ENCODE measurements around the gene APOL2. TPM values are rescaled to one million over a fixed set of nuclear protein-coding genes. Genes with fewer than 3 reads are reported as not detected.
"Not testable (repeated sequence)": the region's sequence is repeated elsewhere in the genome, so short reads cannot be mapped to it uniquely, and the experiment has no call there.

The APOL2 gene
- total RNA-seq, 4 donors from 2014 or later = 15.3 to 21.8 (median 17.1) TPM

GRCh38 chr22:36235585-36235984, 3.7 kb downstream of the APOL2 start:
- WGBS = 86% methylated on average over 3 of the region's 3 CpGs
- Histone ChIP-seq H3K27me3 (no peaks in the 10 kb centered on the region), H3K9me3 (no peaks in the 10 kb centered on the region), H3K4me1 (peaks cover 38% of the 10 kb centered on the region), H3K36me3 (peaks cover 27% of the 10 kb centered on the region), H3K27ac (no peak overlapping the region), H3K4me3 (no peak overlapping the region)
- no peak for DNase-seq (ENCODE audit: low spot score in 2 of 2)
- TF ChIP-seq EP300 (IDR thresholded peaks at IDR 0.05) = no peak
- no peak for TF ChIP-seq POLR2A (IDR thresholded peaks at IDR 0.05)
- TF ChIP-seq POLR2AphosphoS5 (IDR thresholded peaks at IDR 0.05) = no peak
- no peak for TF ChIP-seq CTCF (IDR thresholded peaks at IDR 0.05)

- TF ChIP-seq POLR2AphosphoS5 (IDR thresholded peaks at IDR 0.05) = no peak
- TF ChIP-seq EP300 (IDR thresholded peaks at IDR 0.05) = no peak
- no peak for TF ChIP-seq POLR2A (IDR thresholded peaks at IDR 0.05)
- TF ChIP-seq CTCF (IDR thresholded peaks at IDR 0.05) = no peak
- WGBS = 37% methylated on average over 2 of the region's 2 CpGs
- H3K36me3 ChIP-seq = peaks cover 34% of the 10 kb centered on the region
- no peak overlapping the region for H3K27ac ChIP-seq
- H3K9me3 ChIP-seq = no peaks in the 10 kb centered on the region
- H3K4me1 ChIP-seq = peaks cover 37% of the 10 kb centered on the region
- no peak for DNase-seq (ENCODE audit: low spot score in 2 of 2)
- H3K27me3 ChIP-seq = no peaks in the 10 kb centered on the region
- H3K4me3 ChIP-seq = no peak overlapping the region
These were observed 4.4 kb downstream of the APOL2 start for GRCh38 chr22:36234919-36235318.

- peaks cover 41% of the 10 kb centered on the region for H3K36me3 ChIP-seq
These were observed 5.1 kb downstream of the APOL2 start for GRCh38 chr22:36234213-36234612.

GRCh38 chr22:36233796-36234195, 5.5 kb downstream of the APOL2 start:
- no peak for DNase-seq (ENCODE audit: low spot score in 2 of 2)
- Histone ChIP-seq H3K4me1 (peaks cover 30% of the 10 kb centered on the region), H3K9me3 (no peaks in the 10 kb centered on the region), H3K4me3 (no peak overlapping the region), H3K36me3 (peaks cover 45% of the 10 kb centered on the region), H3K27me3 (no peaks in the 10 kb centered on the region), H3K27ac (no peak overlapping the region)
- TF ChIP-seq POLR2A (IDR thresholded peaks at IDR 0.05) (no peak), CTCF (IDR thresholded peaks at IDR 0.05) (no peak), EP300 (IDR thresholded peaks at IDR 0.05) (no peak), POLR2AphosphoS5 (IDR thresholded peaks at IDR 0.05) (no peak)
- WGBS = 90% methylated on average over 7 of the region's 7 CpGs

More at GRCh38 chr22:36234213-36234612, 5.1 kb downstream of the APOL2 start:
- DNase-seq (ENCODE audit: low spot score in 2 of 2) = no peak
- Histone ChIP-seq H3K4me1 (peaks cover 33% of the 10 kb centered on the region), H3K27me3 (no peaks in the 10 kb centered on the region), H3K4me3 (no peak overlapping the region), H3K27ac (no peak overlapping the region), H3K9me3 (no peaks in the 10 kb centered on the region)
- WGBS = 58% methylated on average over 2 of the region's 2 CpGs
- TF ChIP-seq EP300 (IDR thresholded peaks at IDR 0.05) (no peak), POLR2AphosphoS5 (IDR thresholded peaks at IDR 0.05) (no peak), CTCF (IDR thresholded peaks at IDR 0.05) (no peak), POLR2A (IDR thresholded peaks at IDR 0.05) (no peak)

GRCh38 chr22:36232715-36233401, 6.5 kb downstream of the APOL2 start:
- Histone ChIP-seq H3K4me1 (peaks cover 21% of the 10 kb centered on the region), H3K36me3 (peaks cover 52% of the 10 kb centered on the region), H3K27me3 (no peaks in the 10 kb centered on the region), H3K27ac (no peak overlapping the region), H3K4me3 (no peak overlapping the region), H3K9me3 (no peaks in the 10 kb centered on the region)
- no peak for TF ChIP-seq CTCF (IDR thresholded peaks at IDR 0.05)
- TF ChIP-seq POLR2AphosphoS5 (IDR thresholded peaks at IDR 0.05) = no peak
- no peak for TF ChIP-seq POLR2A (IDR thresholded peaks at IDR 0.05)
- TF ChIP-seq EP300 (IDR thresholded peaks at IDR 0.05) = no peak
- no peak for DNase-seq (ENCODE audit: low spot score in 2 of 2)
- WGBS = 92% methylated on average over 10 of the region's 13 CpGs

- 83% methylated on average over 4 of the region's 5 CpGs for WGBS
- not testable (repeated sequence) for H3K27me3 ChIP-seq; H3K4me3 ChIP-seq; H3K9me3 ChIP-seq; DNase-seq (ENCODE audit: low spot score in 2 of 2); H3K4me1 ChIP-seq; H3K27ac ChIP-seq
- peaks cover 57% of the 10 kb centered on the region for H3K36me3 ChIP-seq
These were observed 8.3 kb downstream of the APOL2 start for GRCh38 chr22:36231051-36231450.

- 92% methylated on average over 3 of the region's 3 CpGs for WGBS
- not testable (repeated sequence) for H3K4me1 ChIP-seq; H3K27ac ChIP-seq; H3K4me3 ChIP-seq; H3K9me3 ChIP-seq; DNase-seq (ENCODE audit: low spot score in 2 of 2); H3K27me3 ChIP-seq
- peaks cover 57% of the 10 kb centered on the region for H3K36me3 ChIP-seq
These were observed 9.7 kb downstream of the APOL2 start for GRCh38 chr22:36229649-36230048.

Measured in suprapubic skin (tissue), 4 donors.